ENCODE data around the gene RNASE4. TPM values are rescaled to one million over a fixed set of nuclear protein-coding genes. Genes with fewer than 3 reads are reported as not detected.
A peak's percentile ranks its signal among the peaks of the same experiment; 100 is the strongest.

RNASE4 gene
- total RNA-seq, 1 experiment from 2014 or later, result not detected

- Histone ChIP-seq H3K14ac (ENCODE audit: insufficient read depth, low read length) (no peak overlapping the region), H3K4ac (ENCODE audit: low read depth, low read length) (no peak overlapping the region), H2AFZ (ENCODE audit: low read length) (no peak overlapping the region), H2BK20ac (ENCODE audit: low read depth, low read length, poor library complexity, severe bottlenecking) (no peak overlapping the region), H3K79me1 (ENCODE audit: insufficient read depth, low read depth, low read length, poor library complexity, severe bottlenecking) (no peaks in the 10 kb centered on the region), H4K5ac (ENCODE audit: insufficient read length, low read depth, low read length) (no peak overlapping the region), H3K23me2 (ENCODE audit: insufficient read length, low read depth, low read length, poor library complexity, severe bottlenecking) (no peaks in the 10 kb centered on the region), H3K27ac (ENCODE audit: insufficient read length, low read depth, low read length) (no peak overlapping the region), H3K27me3 (ENCODE audit: insufficient read depth, low read length) (no peaks in the 10 kb centered on the region), H2BK12ac (ENCODE audit: insufficient read length, low read depth, low read length) (no peak overlapping the region), H3K79me2 (ENCODE audit: insufficient read depth, low read length) (no peaks in the 10 kb centered on the region), H3K9me3 (ENCODE audit: control insufficient read depth, low read depth, low read length) (no peaks in the 10 kb centered on the region), H3K4me2 (ENCODE audit: insufficient read depth, insufficient read length, low read length) (no peak overlapping the region), H2BK120ac (ENCODE audit: low read depth, low read length, poor library complexity, severe bottlenecking) (no peak overlapping the region), H3K23ac (ENCODE audit: insufficient read length, low read depth, low read length) (no peak overlapping the region), H4K91ac (ENCODE audit: insufficient read length, low read depth, low read length) (no peak overlapping the region), H2BK15ac (ENCODE audit: low read depth, low read length) (no peak overlapping the region), H3K9ac (ENCODE audit: extremely low read depth, insufficient read length, low read length) (peak overlapping the region; percentile 12), H3K18ac (ENCODE audit: insufficient read length, low read depth, low read length) (no peak overlapping the region), H2BK5ac (ENCODE audit: insufficient read length, low read length) (no peak overlapping the region), H3T11ph (ENCODE audit: low read length) (no peak overlapping the region), H4K8ac (replicated peaks; ENCODE audit: insufficient read length, low read depth, low read length) (no peak overlapping the region), H2AK5ac (ENCODE audit: insufficient read length, low read length) (no peak overlapping the region), H3K56ac (ENCODE audit: insufficient read length, low read depth, low read length) (no peak overlapping the region), H3K4me1 (ENCODE audit: insufficient read depth, low read length) (no peaks in the 10 kb centered on the region), H4K20me1 (ENCODE audit: control insufficient read depth, insufficient read depth, insufficient read length) (no peaks in the 10 kb centered on the region)
- Mint-ChIP-seq H3K4me1 (peaks cover 8 to 10% of the 10 kb centered on the region in 2 experiments; a peak in 3 of 4 replicates), H3K27me3 (ENCODE audit: low read depth) (no peaks in the 10 kb centered on the region), H3K9me3 (no peaks in the 10 kb centered on the region; a peak in 2 of 5 replicates), H3K27ac (no peak overlapping the region), H3K36me3 (ENCODE audit: insufficient read depth in 1 of 3, low read depth in 3 of 3) (peaks cover 0 to 7% (median 0%) of the 10 kb centered on the region in 3 experiments; a peak in 3 of 7 replicates), H3K4me3 (no peak overlapping the region)
- WGBS (ENCODE audit: extremely low coverage, insufficient read length, low lambda C conversion rate), result no CpG with 5 or more reads among the region's 6 CpGs
- TF ChIP-seq CTCF (conservative IDR thresholded peaks at IDR 0.05), result peak; percentile 93
- DNase-seq, result peak; percentile 73
Measured at GRCh38 chr14:20697273-20698017, 13.1 kb downstream of the RNASE4 start.
